ENCODE measurements around the gene IQCE.

DNA sequence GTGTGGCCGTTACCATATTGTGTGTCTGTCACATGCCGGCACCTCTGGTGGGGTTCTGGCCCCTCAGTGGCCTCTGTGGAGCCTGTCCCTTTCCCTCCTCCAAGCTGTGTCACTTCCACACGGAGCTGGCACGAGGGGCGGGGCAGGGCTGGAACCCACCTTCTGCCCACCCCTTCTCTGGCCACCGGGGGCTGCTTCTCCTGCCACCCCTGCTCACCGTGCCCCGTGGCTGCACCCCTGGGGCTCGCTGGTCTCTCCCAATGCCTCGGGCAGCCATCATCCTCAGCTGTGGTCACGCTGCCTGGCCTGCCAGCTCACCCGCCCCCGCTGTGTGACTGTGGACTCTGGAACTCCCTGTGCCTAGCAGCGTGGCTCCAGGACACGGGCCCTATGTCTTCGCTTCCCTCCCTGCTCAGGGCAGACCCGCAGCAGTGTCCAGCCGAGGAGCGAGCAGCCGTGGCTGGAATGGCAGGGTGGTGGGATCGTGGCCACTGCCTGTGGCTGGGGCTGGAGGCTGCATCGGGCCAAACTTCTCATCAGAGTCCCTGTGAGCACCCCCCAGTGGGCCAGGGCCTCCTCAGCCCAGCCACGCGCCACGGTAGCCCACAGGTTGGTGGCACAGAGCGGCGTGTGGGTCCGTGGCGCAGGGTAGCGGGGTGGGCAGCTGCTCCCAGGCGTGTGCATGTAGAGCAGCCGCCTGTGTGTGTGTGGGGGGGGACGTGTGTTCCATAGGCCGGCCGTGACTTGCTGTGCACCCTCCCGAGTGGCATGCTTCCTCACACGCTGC is 81.1 kb downstream of the IQCE start:
- TF ChIP-seq POLR2A (IDR thresholded peaks at IDR 0.05) = no peak
- no peak for TF ChIP-seq CTCF (IDR thresholded peaks at IDR 0.05)

All from gastroesophageal sphincter (tissue), 3 donors.